ENCODE results near the gene CCNG1. TPM values are rescaled to one million over a fixed set of nuclear protein-coding genes. Genes with fewer than 3 reads are reported as not detected.
"Not testable (repeated sequence)": the region's sequence is repeated elsewhere in the genome, so short reads cannot be mapped to it uniquely, and the experiment has no call there.

The CCNG1 gene
- total RNA-seq, 1 donor from 2014 or later = 229 TPM

DNA sequence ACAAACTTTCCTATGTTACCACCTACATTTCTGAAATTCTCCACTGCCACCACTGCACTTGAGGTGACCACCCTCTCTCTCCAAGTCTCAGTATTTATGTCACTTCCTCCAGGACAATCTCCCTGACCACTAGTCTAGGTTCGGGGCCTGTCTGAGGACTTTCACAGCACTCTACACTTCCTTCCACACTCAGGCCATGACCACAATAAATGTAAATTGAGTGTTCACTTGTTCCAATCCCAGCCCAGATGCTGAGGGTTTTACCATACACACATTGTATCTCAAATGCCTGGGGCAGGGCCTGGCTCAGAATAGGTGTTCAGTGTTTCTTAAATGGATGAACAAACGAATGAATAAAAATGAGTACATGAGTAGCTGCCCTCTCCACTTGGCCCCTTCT lies 26.9 kb upstream of the CCNG1 start:
- Mint-ChIP-seq H3K36me3 (no peaks in the 10 kb centered on the region), H3K4me1 (peaks cover 23% of the 10 kb centered on the region), H3K4me3 (no peak overlapping the region), H3K27ac (no peak overlapping the region), H3K27me3 (ENCODE audit: low read depth) (peaks cover 16% of the 10 kb centered on the region), H3K9me3 (no peaks in the 10 kb centered on the region)
- DNase-seq (ENCODE audit: low spot score in 2 of 2, unreplicated experiment in 2 of 2) = no peak
- TF ChIP-seq, protein P1, sequence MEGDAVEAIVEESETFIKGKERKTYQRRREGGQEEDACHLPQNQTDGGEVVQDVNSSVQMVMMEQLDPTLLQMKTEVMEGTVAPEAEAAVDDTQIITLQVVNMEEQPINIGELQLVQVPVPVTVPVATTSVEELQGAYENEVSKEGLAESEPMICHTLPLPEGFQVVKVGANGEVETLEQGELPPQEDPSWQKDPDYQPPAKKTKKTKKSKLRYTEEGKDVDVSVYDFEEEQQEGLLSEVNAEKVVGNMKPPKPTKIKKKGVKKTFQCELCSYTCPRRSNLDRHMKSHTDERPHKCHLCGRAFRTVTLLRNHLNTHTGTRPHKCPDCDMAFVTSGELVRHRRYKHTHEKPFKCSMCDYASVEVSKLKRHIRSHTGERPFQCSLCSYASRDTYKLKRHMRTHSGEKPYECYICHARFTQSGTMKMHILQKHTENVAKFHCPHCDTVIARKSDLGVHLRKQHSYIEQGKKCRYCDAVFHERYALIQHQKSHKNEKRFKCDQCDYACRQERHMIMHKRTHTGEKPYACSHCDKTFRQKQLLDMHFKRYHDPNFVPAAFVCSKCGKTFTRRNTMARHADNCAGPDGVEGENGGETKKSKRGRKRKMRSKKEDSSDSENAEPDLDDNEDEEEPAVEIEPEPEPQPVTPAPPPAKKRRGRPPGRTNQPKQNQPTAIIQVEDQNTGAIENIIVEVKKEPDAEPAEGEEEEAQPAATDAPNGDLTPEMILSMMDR (IDR thresholded peaks at IDR 0.05; ENCODE audit: unreplicated experiment) = no peak

- H3K4me1 Mint-ChIP-seq; H3K4me3 Mint-ChIP-seq; H3K27ac Mint-ChIP-seq; DNase-seq (ENCODE audit: low spot score in 2 of 2, unreplicated experiment in 2 of 2); H3K9me3 Mint-ChIP-seq; H3K36me3 Mint-ChIP-seq: not testable (repeated sequence)
- H3K27me3 Mint-ChIP-seq (ENCODE audit: low read depth) = peaks cover 26% of the 10 kb centered on the region
Measured at GRCh38 chr5:163415673-163416072, 21.7 kb upstream of the CCNG1 start.

DNA sequence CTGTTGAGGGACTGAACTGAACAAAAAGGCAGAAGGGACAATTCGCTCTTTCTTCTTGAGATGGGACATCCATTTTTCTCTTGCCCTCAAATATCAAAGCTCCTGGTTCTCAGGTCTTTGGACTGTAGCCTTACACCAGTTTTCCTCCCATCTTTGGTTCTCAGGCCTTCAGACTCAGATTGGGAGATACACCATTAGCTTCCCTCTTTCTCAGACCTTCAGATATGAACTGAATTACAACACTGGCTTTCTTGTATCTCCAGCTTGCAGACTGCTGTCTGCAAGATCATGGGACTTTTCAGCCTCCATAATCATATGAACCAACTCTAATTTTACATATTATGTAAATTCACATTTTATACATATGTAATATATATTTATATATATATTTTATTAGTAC lies 12.6 kb upstream of the CCNG1 start:
- Mint-ChIP-seq H3K4me3 (no peak overlapping the region), H3K27ac (no peak overlapping the region), H3K27me3 (ENCODE audit: low read depth) (no peaks in the 10 kb centered on the region), H3K4me1 (no peaks in the 10 kb centered on the region), H3K9me3 (peaks cover 15% of the 10 kb centered on the region), H3K36me3 (no peaks in the 10 kb centered on the region)
- TF ChIP-seq, protein P1 (IDR thresholded peaks at IDR 0.05; ENCODE audit: unreplicated experiment) = no peak
- DNase-seq (ENCODE audit: low spot score in 2 of 2, unreplicated experiment in 2 of 2) = no peak

DNA sequence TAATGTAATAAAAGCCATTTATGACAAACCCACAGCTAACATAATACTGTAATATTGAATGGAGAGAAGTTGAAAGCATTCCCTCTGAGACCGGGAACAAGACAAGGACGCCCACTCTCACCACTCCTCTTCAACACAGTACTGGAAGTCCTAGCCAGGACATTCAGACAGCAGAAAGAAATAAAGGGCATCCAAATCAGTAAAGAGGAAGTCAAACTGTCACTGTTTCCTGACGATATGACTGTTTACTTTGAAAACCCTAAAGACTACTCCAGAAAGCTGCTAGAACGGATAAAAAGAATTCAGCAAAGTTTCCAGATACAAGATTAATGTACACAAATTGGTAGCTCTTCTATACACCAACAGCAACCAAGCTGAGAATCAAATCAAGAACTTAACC lies 11.3 kb upstream of the CCNG1 start:
- DNase-seq (ENCODE audit: low spot score in 2 of 2, unreplicated experiment in 2 of 2); H3K4me1 Mint-ChIP-seq; H3K27ac Mint-ChIP-seq; H3K4me3 Mint-ChIP-seq; H3K27me3 Mint-ChIP-seq (ENCODE audit: low read depth); H3K36me3 Mint-ChIP-seq: not testable (repeated sequence)
- H3K9me3 Mint-ChIP-seq = peaks cover 15% of the 10 kb centered on the region

GRCh38 chr5:163432544-163432943 lies 4.9 kb upstream of the CCNG1 start:
- TF ChIP-seq, protein P1 (IDR thresholded peaks at IDR 0.05; ENCODE audit: unreplicated experiment) = no peak
- peaks cover 6% of the 10 kb centered on the region for H3K9me3 Mint-ChIP-seq
- H3K27ac Mint-ChIP-seq = no peak overlapping the region
- no peaks in the 10 kb centered on the region for H3K27me3 Mint-ChIP-seq (ENCODE audit: low read depth)
- H3K4me3 Mint-ChIP-seq = no peak overlapping the region
- H3K36me3 Mint-ChIP-seq = no peaks in the 10 kb centered on the region
- no peak for DNase-seq (ENCODE audit: low spot score in 2 of 2, unreplicated experiment in 2 of 2)
- H3K4me1 Mint-ChIP-seq = peaks cover 20% of the 10 kb centered on the region

- TF ChIP-seq, protein P1 (IDR thresholded peaks at IDR 0.05; ENCODE audit: unreplicated experiment) = no peak
- no peak overlapping the region for H3K4me3 Mint-ChIP-seq
- peaks cover 20% of the 10 kb centered on the region for H3K4me1 Mint-ChIP-seq
- H3K27ac Mint-ChIP-seq = no peak overlapping the region
- peaks cover under 1% of the 10 kb centered on the region for H3K9me3 Mint-ChIP-seq
- H3K36me3 Mint-ChIP-seq = no peaks in the 10 kb centered on the region
- no peak for DNase-seq (ENCODE audit: low spot score in 2 of 2, unreplicated experiment in 2 of 2)
- no peaks in the 10 kb centered on the region for H3K27me3 Mint-ChIP-seq (ENCODE audit: low read depth)
Measured at GRCh38 chr5:163433271-163433670, 4.1 kb upstream of the CCNG1 start.

GRCh38 chr5:163434401-163434866 lies 3.0 kb upstream of the CCNG1 start:
- H3K36me3 Mint-ChIP-seq = no peaks in the 10 kb centered on the region
- no peak overlapping the region for H3K4me3 Mint-ChIP-seq
- H3K27me3 Mint-ChIP-seq (ENCODE audit: low read depth) = no peaks in the 10 kb centered on the region
- TF ChIP-seq, protein P1 (IDR thresholded peaks at IDR 0.05; ENCODE audit: unreplicated experiment) = no peak
- DNase-seq (ENCODE audit: low spot score in 2 of 2, unreplicated experiment in 2 of 2) = no peak
- no peaks in the 10 kb centered on the region for H3K9me3 Mint-ChIP-seq
- H3K27ac Mint-ChIP-seq = peak overlapping the region; percentile 88
- H3K4me1 Mint-ChIP-seq = peaks cover 27% of the 10 kb centered on the region

Data from mesothelial cell of epicardium (in vitro differentiated cells).